Raji (cell line): ENCODE results near the gene TRAF3.

Experiments used
- POLR2A ChIP-seq: IDR thresholded peaks from 2 replicates; pipeline ENCODE4 v1.6.1; 2011; ENCODE audit warnings: low read depth, low read length, control low read depth; ENCODE audit not compliant: insufficient read depth

The TRAF3 gene

DNA sequence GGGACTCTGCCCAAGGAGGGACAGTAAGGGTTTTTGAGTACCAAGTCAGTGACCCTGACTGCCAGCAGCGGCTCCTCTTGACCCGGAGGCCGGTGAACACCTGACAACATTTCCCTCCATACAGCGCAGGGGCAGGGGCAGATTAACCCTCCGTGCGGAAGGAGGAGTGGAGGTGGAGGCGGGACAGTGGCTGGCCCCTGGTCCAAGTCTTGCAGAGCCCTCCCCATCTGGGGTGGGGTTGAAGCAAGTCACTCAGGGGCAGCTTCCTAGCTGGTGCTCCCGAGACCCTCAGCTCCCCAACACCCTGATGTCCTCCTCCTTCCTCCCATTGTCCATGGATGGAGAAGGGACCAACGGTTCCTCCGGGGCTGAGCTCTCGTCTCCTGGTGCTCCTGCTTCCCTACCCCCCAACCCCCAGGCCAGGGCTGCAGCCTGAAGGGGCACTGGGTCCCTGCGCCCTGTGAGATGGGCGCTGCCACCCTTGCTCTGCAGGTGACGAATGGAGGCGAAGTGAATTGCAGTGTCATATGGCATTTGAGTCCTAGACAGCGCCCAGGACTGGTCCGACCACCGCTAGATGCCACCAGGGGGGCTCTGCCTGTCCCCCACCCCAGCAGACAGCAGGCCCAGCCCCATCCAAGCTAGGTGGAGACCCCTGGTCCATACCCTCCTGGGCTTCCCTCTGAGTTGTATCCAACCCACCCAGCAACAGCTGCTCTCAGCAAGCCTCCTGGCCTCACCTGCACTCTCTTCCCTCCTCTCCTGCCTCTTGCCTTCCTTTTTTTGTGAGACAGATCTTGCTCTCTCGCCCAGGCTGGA lies 138.3 kb downstream of the TRAF3 start:
- TF ChIP-seq POLR2A: no peak

DNA sequence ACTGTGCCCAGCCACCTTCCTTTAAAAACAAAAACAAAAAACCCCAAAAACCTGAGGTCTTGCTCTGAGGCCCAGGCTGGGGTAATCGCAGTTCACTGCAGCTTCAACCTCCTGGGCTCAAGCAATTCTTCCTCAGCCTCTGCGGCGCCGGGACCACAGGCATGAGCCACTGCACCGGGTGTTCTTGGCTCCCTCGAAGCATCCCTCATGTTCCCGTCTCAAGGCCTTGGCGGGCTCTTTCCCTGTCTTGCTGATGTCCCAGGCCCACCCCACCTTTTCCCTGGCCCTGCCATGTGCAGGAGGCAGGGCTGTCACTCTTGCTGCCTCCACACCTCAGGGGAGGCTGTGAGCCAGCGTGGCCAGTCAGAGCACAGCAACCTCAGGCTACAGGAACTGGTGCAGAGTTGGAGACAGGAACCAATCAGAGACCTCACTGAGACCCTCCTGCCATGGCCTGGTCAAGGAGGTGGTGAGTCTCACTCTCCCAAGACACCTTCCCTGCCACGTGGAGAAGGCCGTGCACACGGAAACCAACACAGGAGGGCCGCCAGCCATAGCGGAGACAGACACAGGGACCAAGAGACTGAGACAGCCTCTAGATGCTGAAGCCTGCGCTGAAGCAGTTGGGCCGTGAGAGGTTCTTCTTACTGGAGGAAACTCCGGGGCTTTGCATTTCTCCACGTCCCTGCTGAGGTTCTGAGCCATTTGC lies 139.3 kb downstream of the TRAF3 start:
- no peak for TF ChIP-seq POLR2A

- no peak for TF ChIP-seq POLR2A
Observed at GRCh38 chr14:102917056-102917385, 139.8 kb downstream of the TRAF3 start.

DNA sequence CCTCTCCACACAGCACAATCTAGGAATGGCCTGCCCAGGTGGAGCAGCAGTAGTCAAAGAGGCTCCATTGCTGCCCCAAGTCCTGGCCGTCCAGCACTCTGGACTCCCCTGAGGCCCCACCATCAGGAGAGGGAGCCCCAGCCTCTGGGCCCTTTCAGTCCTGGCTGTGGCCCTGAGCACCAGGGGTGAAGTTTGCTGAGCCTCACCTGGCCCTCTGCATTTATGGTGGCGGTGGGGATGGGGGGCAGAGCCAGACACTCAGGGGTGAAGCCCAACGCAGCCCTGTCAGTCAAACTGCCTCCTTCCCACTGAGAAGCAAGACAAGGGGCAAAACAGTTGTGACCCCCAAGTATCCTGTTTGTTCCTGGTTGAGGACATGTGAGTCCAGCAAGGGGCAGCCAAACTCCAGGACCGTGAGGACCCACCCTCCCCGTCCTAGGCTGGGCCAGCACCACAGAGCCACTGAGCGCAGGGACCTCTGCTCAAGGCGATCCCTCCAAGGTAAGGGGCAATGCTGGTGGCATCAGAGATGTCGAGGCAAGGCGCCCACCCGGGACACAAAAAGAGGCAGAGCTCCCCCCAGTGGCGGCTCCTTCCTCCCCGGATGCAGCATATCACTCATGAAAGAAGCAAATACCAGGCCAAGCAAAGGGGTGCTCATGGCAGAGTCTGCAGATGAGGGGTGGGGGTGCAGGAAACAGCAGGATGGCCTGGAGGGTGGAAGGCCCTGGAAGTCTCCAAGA lies 140.4 kb downstream of the TRAF3 start:
- no peak for TF ChIP-seq POLR2A

- no peak for TF ChIP-seq POLR2A
Observed at GRCh38 chr14:102918438-102918837, 141.2 kb downstream of the TRAF3 start.

- no peak for TF ChIP-seq POLR2A
Observed at GRCh38 chr14:102920273-102920997, 143.2 kb downstream of the TRAF3 start.

- no peak for TF ChIP-seq POLR2A
Observed at GRCh38 chr14:102920998-102921304, 143.7 kb downstream of the TRAF3 start.

- no peak for TF ChIP-seq POLR2A
Observed at GRCh38 chr14:102922490-102923200, 145.4 kb downstream of the TRAF3 start, which contains the start of gene AMN. AMN (plus strand) TSS chr14:102922663; CDS start chr14:102922689, 26 bp downstream.

GRCh38 chr14:102923201-102923924 lies 146.1 kb downstream of the TRAF3 start:
- no peak for TF ChIP-seq POLR2A

GRCh38 chr14:102923925-102924486 lies 146.8 kb downstream of the TRAF3 start:
- no peak for TF ChIP-seq POLR2A

- TF ChIP-seq POLR2A: no peak
Observed at GRCh38 chr14:102924632-102925588, 147.7 kb downstream of the TRAF3 start.

DNA sequence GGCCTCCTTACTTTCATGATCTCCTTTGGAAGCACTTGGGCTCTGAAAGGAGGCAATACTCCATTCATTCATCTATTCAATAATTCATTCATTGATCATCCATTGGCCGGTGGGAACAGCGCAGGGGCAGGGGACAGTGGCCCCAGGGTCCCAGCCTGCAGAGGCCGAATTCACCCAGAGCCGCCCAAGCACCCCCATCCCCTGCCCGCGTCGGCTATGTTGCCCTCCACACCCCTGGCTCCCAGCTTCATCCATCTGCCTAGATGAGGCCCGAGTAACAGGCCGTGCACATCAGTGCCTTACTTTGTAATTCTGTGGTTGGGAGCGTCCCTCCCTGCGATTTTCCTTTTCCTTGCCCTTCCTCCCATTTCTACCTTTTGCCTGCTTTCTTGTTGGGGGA lies 148.4 kb downstream of the TRAF3 start:
- TF ChIP-seq POLR2A: no peak

- no peak for TF ChIP-seq POLR2A
Observed at GRCh38 chr14:102926104-102926503, 148.9 kb downstream of the TRAF3 start.
